H7 (cell line): ENCODE results near the gene SDK2. TPM values are rescaled to one million over a fixed set of nuclear protein-coding genes. Genes with fewer than 3 reads are reported as not detected.

Experiments
- DNase-seq: peaks from one replicate; pipeline ENCODE4 v3.0.0; 2012
- H3K27me3 ChIP-seq: 2 replicates; pipeline ENCODE4 v1.6.0; 2011; ENCODE audit warnings: mild to moderate bottlenecking, low read length; ENCODE audit not compliant: control insufficient read depth, insufficient read depth
- H3K36me3 ChIP-seq: replicated peaks from 2 replicates; pipeline ENCODE4 v1.5.1; 2011; ENCODE audit warnings: low read length; ENCODE audit not compliant: control insufficient read depth, insufficient read depth
- H3K4me3 ChIP-seq: 2 replicates; pipeline ENCODE4 v1.5.1; 2011; ENCODE audit warnings: low read depth, mild to moderate bottlenecking, control low read depth, low read length, moderate library complexity; ENCODE audit not compliant: insufficient read depth
- total RNA-seq: library from RNA; depleted of rRNA; stranded (reverse); fragments of >200 nt; shearing (Covaris generic); gene quantifications from 2 replicates; pipeline ENCODE4 v1.2.3, GENCODE V29; 2014

Gene SDK2
- total RNA-seq, 1 experiment from 2014 or later, result 12.1 TPM

DNA sequence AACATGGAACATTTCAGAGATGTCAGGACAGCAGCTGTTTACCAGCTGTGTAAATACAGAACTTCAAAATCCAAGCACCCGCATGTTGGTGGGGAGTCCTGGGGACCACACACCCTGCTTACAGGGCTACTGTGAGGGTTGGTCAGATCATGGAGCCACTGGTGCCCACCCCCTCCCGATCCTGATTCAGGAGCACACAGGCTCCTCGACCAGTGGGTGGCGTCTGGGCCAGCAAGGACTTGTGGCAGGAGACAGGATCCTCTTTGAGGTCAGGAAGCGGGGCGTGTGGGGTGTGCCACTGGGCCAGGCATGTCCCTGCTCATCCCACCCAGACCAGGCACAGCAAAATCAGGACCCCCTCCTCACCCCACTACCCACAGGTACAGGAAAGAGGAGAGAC, 83.6 kb downstream of the SDK2 start:
- peak; percentile 86 for DNase-seq
- Histone ChIP-seq H3K4me3 (no peak overlapping the region), H3K36me3 (no peaks in the 10 kb centered on the region), H3K27me3 (no peaks in the 10 kb centered on the region)

DNA sequence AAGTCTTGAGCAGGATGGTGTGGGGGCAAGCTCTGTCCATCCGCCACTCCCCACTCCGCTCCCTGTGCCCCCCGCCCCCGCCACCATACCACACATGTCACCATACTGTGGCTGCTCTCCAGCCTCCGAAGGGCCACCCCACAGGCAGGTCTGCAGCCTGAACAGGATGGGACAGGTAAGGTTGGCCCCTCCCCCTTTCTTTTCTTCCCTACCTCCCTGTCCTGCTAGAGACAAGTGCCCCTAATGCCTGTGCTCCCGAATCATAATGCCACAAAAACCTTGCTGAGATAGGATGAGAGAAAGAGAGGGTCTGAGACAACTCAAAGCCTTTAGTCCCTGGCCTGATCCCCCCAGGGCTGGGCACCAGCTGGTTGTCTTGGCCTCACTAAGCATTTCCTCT, 84.7 kb downstream of the SDK2 start:
- no peak overlapping the region for H3K4me3 ChIP-seq
- no peaks in the 10 kb centered on the region for H3K36me3 ChIP-seq
- no peaks in the 10 kb centered on the region for H3K27me3 ChIP-seq
- peak; percentile 75 for DNase-seq

DNA sequence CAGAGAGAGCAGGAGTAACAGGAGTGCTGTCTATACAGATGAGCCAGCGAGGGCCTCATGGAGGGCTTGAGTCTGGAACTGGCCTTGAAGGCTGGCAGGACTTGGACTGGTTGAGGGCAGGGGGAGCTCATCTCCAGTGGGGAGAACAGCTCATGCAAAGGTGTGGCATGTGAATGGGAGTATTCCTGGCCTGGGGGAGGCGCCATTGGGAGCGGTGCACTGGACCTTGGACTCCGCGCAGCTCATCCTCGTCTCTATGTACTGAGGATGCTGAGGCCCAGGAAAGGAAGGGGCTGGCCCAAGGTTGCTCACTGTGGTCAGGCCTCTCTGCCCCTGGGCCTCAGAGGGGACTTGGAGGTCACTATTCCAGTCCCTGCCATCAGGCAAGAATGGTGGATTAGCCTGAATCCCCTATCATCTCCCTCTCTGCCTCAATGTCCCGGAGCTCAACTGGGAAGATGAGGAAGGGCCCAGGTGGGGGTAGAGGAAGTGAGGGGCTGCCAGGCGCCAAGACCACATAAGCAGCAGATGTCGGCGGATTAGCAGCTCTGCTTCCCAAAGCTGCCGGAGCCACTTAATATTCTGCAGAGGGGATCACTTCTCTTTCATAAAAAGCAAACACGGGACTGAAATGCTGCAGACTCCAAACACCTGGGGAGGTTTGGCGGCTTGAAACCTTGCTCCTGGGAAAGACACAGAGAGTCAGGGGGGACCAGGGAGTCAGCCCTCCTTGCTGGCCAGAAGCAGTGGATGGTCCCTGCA, 88.9 kb downstream of the SDK2 start:
- Histone ChIP-seq H3K36me3 (no peaks in the 10 kb centered on the region), H3K4me3 (no peak overlapping the region), H3K27me3 (no peaks in the 10 kb centered on the region)
- no peak for DNase-seq

DNA sequence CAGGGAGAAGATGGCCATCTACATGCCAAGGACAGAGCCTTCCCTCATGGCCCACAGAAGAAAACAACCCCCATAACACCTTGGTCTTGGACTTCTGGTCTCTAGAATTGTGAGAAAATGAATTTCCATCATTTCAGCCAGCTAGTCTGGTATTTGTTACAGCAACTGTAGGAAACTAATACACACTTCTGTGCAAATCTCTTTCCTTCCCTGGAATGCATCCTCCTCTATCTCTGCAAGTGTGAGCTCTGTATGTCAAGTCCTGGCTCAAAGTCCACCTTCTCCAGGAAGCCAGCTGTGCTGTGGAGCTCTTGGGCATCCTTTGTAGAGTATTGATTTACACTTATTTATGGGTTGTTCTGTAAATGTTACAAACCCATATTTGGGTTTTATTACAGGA, 89.7 kb downstream of the SDK2 start:
- Histone ChIP-seq H3K36me3 (no peaks in the 10 kb centered on the region), H3K4me3 (no peak overlapping the region), H3K27me3 (no peaks in the 10 kb centered on the region)
- DNase-seq, result no peak

DNA sequence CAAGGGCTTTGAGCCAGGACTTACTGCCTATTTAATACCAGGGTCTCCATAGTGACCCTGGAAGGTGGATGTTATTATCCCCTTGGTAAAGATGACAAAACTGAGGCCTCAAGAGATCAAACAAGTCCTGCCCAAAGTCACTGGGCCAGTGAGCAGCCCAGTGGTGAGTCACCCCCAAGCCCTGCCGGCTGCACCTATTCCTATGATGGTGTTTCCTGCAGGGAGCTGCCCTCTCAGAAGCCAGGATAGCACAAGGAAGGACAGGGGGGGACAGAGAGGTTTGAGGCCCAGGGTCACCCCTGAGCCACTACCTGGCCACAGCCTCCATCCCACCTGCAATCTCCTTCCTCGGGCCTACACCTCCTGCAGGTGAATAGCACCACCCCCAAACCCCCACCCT, 90.9 kb downstream of the SDK2 start:
- Histone ChIP-seq H3K36me3 (no peaks in the 10 kb centered on the region), H3K27me3 (no peaks in the 10 kb centered on the region), H3K4me3 (no peak overlapping the region)
- no peak for DNase-seq

DNA sequence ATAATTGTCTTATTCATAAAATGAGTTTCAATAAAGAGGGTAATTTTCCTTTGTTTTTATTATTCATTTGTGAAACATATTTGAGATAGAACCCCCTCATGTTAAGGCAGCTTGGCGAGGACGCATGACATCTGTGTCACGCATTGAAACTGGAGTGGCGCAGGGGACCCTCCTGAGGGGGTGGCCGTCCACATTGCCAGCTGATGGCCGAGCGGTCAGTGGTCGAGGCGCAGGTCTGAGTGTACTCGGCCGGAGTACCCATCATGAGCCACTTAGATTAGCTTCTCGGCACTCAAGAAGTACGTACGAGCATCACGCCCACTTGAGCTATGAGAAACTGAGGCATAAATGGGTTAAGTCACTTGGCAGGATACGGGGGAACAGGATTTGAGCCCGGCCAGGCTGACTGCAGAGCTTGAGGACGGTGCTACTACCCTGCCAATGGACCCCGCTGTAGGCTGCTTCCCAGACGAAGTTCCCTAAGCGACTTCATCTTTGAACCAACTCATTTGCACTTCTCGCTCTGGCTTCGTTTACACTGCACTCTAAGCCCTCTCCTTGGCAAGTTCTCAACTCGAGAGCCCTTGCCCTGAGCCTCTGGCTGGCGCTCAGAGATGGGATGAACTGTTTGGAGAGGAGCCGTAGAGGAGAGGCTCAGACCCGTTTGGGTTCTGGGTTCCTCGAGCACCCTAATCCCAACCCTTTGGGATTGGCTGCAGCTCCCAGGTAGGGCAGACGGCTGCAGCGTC, 91.8 kb downstream of the SDK2 start:
- no peak for DNase-seq
- Histone ChIP-seq H3K4me3 (no peak overlapping the region), H3K27me3 (no peaks in the 10 kb centered on the region), H3K36me3 (no peaks in the 10 kb centered on the region)

DNA sequence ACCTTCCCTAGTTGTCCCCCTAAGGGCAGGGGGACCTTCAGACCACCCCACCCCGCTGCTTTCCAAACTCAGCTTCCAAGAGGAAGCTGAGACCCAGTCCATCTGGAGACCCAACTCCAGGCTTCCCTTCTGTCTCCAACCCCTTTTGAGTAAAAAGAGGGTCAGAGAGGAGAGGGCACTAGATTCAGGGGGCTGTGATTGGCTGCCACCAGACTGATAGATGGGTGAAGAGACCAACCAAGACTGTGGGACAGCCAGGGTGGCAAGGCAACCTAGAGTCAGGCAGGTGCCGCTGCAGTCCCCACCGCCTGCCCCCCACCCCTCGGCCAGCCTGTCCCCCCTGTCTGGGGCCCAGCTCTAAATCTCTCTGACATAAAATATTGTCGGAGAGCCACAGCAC, 92.5 kb downstream of the SDK2 start:
- Histone ChIP-seq H3K27me3 (no peaks in the 10 kb centered on the region), H3K4me3 (no peak overlapping the region), H3K36me3 (no peaks in the 10 kb centered on the region)
- DNase-seq, result peak; percentile 86

DNA sequence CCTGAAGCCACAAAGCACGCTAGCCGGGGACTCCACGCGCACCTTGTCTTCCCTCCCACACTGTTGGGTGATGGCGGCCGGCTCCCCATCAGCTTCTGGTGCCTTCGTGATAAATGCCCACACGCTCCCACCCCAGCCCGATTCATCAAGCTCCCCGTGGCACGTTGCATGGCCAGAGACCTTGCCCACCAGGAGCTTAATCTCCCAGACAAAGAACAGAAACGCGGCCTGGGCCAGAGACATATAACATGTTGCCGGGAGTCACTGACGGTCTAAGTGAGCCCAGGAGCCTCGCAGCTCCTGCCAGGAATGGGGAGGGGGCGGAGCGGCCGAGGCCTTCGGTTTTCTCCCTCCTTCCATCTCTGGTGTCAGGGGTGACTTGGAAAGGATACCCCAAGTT, 93.1 kb downstream of the SDK2 start:
- no peak for DNase-seq
- H3K4me3 ChIP-seq, result no peak overlapping the region
- no peaks in the 10 kb centered on the region for H3K27me3 ChIP-seq
- H3K36me3 ChIP-seq, result no peaks in the 10 kb centered on the region

DNA sequence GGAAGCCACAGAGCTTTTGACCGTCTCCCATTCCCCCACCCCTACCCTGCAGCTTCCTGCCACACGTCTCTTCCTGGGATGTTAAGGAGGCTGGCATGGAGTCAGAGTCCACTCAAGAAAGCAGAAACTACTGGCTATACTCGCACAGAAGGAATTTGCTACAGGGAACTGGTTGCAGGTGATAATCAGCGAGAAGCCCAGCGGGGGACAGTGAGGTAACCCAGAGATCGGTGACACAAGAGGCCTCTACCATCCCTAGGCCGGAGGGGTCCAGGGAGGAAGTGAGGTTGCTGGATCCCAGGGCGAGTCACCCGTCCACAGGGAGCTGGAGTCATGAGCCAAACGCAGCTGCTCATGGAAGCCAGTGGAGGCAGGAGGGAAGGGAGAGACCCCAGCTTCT, 93.7 kb downstream of the SDK2 start:
- Histone ChIP-seq H3K36me3 (no peaks in the 10 kb centered on the region), H3K4me3 (no peak overlapping the region), H3K27me3 (no peaks in the 10 kb centered on the region)
- DNase-seq, result no peak

DNA sequence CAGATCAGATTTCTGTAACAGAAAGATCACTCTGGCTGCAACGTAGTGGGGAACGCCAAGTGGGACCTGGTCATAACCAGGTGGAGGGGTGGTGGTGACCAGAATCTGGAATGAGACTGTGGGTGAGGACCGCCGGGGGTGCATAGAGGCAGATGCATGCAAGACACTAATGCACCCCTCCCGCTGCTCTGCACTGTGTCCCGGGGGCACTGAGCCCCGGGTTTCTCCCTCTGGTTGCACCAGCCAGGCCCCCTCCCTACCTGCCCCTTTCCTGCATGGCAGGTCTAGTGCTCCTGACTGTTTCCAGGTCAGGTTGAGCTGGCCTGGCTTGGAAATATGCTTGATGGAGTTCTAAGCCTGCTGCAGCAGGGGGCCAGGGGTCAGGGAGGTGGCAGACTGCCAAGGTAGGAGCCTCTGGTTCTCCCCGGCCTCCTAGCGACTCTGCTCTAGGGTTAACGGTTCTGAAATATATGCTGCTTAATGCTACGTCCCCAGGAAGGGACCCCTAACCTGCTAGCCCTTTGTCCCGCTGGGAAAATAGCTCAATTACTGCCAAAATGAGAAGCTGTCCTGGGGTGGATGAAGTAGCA, 94.3 kb downstream of the SDK2 start:
- no peaks in the 10 kb centered on the region for H3K27me3 ChIP-seq
- no peaks in the 10 kb centered on the region for H3K36me3 ChIP-seq
- H3K4me3 ChIP-seq, result no peak overlapping the region
- no peak for DNase-seq

DNA sequence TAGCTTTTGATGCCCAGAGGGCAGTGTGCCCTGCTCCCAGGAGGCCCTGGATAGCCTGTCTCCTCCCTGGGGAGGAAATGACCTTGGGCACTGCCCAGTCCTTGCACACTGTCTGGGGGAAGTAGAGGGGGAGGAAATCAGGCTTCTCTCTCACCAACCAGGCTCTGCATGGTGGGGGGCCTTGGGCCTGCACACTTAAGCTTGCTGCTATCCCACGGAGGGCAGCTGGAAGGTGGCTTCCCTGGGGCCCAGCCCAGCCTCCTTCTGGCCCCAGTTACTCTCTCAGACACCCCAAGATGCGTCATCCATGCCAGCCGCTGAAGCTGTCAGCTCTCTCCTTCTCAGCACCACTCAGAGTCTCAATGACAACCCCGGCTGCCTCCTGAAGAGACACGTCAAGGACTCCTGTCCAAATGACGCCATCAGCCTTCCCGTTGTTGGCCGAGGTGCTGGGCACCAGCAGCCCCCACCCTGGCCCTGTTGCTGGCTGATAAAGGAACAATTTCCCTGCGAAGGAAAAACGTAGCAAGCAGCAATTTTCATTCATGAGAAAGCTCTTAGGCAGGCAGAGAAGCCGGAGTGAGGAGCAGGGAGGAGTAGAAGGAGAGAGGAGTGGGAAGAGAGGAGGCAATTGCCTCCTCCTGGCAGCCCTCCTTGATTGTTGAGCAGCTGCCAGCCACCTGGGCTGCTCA, 95.5 kb downstream of the SDK2 start:
- no peak for DNase-seq
- no peak overlapping the region for H3K4me3 ChIP-seq
- no peaks in the 10 kb centered on the region for H3K36me3 ChIP-seq
- no peaks in the 10 kb centered on the region for H3K27me3 ChIP-seq

DNA sequence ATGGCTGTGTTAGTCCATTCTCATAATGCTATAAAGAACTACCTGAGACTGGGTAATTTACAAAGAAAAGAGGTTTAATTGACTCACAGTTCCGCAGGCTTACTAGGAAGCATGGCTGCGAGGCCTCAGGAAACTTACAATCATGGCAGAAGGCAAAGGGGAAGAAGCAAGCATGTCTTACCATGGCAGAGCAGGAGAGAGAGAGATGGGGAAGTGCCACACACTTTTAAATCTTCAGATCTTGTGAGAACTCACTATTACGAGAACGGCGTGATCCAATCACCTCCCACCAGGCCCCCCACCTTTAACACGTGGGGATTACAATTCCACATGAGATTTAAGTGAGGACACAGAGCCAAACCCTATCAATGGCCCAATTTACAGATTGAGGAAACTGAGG, 96.5 kb downstream of the SDK2 start:
- no peak for DNase-seq
- Histone ChIP-seq H3K36me3 (no peaks in the 10 kb centered on the region), H3K4me3 (no peak overlapping the region), H3K27me3 (no peaks in the 10 kb centered on the region)

DNA sequence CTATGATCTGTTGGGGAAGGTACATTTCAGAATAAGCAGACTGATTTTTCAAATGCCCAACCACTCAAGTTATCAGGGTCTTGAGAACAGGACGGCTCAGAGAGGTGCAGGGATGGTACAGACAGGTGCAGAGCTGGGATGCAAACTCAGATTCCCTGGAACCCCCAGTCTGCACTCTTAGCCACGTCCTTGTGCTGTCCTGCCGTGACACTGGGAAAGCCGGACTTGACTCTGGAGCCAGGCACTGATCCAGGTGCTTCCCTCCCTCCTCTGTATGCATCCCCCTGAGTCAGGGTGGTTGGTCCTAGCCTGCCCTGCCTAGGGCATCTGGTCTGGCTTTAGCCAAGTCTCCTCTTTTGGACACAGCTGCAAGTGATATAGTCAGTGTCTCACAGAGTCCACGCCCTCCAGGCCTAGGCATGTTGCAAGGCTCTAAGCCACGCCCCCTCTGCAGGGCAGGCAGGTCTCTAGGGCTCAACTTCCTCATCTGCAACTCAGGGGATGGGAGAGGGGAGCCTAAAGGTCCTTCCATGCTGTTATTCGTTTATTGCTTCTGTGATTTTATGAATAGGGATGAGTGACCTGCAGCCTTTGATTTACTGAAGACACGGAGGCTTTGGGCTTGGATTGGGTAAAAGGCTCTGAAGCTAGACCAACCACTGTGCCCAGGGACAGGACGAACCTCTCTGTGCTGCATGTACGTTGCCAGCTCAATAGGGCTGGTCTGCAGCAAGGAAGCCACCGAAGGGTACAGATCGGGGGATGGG, 97.3 kb downstream of the SDK2 start:
- H3K4me3 ChIP-seq, result no peak overlapping the region
- no peaks in the 10 kb centered on the region for H3K27me3 ChIP-seq
- no peaks in the 10 kb centered on the region for H3K36me3 ChIP-seq
- DNase-seq, result peak; percentile 93

DNA sequence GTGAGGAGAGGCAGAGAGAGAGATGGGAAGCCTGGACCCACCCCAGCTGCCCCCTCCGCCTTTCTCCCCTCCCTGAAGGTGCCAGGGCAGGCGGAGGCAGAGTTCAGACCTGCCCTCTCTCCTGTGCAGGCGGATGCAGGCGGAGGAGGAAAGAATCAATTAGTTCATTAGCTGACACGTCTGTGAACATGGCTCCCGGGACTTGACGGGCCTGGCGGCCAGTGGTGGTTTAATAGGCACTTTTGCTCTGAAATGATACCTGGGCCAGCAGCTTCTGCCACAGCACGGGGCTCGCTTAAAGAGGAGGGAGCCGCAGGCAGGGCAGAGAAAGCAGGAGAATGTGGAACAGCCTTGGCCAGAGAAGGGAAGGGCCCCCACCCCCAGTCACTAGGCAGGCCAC, 98.1 kb downstream of the SDK2 start:
- Histone ChIP-seq H3K36me3 (no peaks in the 10 kb centered on the region), H3K27me3 (no peaks in the 10 kb centered on the region), H3K4me3 (no peak overlapping the region)
- DNase-seq, result no peak
